ENCODE results near the gene KRTAP26-1.

KRTAP26-1 gene

GRCh38 chr21:30320215-30320614 lies at the start of gene KRTAP26-1:
KRTAP26-1 (minus strand) TSS chr21:30320315; CDS start chr21:30320035, 280 bp downstream.
- no peak for DNase-seq

GRCh38 chr21:30355906-30356305 lies 35.8 kb upstream of the KRTAP26-1 start:
- DNase-seq = no peak

- no peak for DNase-seq
Observed at GRCh38 chr21:30354308-30355005, 34.3 kb upstream of the KRTAP26-1 start.

GRCh38 chr21:30351534-30351933 lies 31.4 kb upstream of the KRTAP26-1 start:
- no peak for DNase-seq

GRCh38 chr21:30349572-30349971 lies 29.5 kb upstream of the KRTAP26-1 start:
- no peak for DNase-seq

- DNase-seq = no peak
Observed at GRCh38 chr21:30348506-30348905, 28.4 kb upstream of the KRTAP26-1 start, which contains the start of gene KRTAP23-1. KRTAP23-1 (minus strand) TSS chr21:30348606; CDS start chr21:30348606, 0 bp downstream.

- no peak for DNase-seq
Observed at GRCh38 chr21:30345014-30345413, 24.9 kb upstream of the KRTAP26-1 start.

GRCh38 chr21:30340714-30341573 lies 20.8 kb upstream of the KRTAP26-1 start:
- no peak for DNase-seq

GRCh38 chr21:30338717-30339116 lies 18.6 kb upstream of the KRTAP26-1 start:
- no peak for DNase-seq

GRCh38 chr21:30337772-30338171 lies 17.7 kb upstream of the KRTAP26-1 start:
- DNase-seq = no peak

- no peak for DNase-seq
Observed at GRCh38 chr21:30337276-30337744, 17.2 kb upstream of the KRTAP26-1 start, which contains the start of gene KRTAP27-1. KRTAP27-1 (minus strand) TSS chr21:30337694; CDS start chr21:30337668, 26 bp downstream.

- no peak for DNase-seq
Observed at GRCh38 chr21:30336596-30336995, 16.5 kb upstream of the KRTAP26-1 start.

- DNase-seq = no peak
Observed at GRCh38 chr21:30333736-30334135, 13.6 kb upstream of the KRTAP26-1 start.

GRCh38 chr21:30332681-30333080 lies 12.6 kb upstream of the KRTAP26-1 start:
- DNase-seq = no peak

GRCh38 chr21:30329203-30329875 lies 9.2 kb upstream of the KRTAP26-1 start:
- no peak for DNase-seq

GRCh38 chr21:30326390-30326789 lies 6.3 kb upstream of the KRTAP26-1 start:
- DNase-seq = no peak

GRCh38 chr21:30315701-30316100 lies 4.4 kb downstream of the KRTAP26-1 start:
- no peak for DNase-seq

GRCh38 chr21:30306884-30307283 lies 13.2 kb downstream of the KRTAP26-1 start:
- DNase-seq = no peak

GRCh38 chr21:30305136-30305535 lies 15.0 kb downstream of the KRTAP26-1 start:
- DNase-seq = no peak

GRCh38 chr21:30289215-30289614 lies 30.9 kb downstream of the KRTAP26-1 start, which contains the start of gene KRTAP25-1:
KRTAP25-1 (minus strand) TSS chr21:30289514; CDS start chr21:30289490, 24 bp downstream.
- no peak for DNase-seq

- no peak for DNase-seq
Observed at GRCh38 chr21:30282850-30283249, 37.3 kb downstream of the KRTAP26-1 start, which contains the start of gene KRTAP24-1. KRTAP24-1 (minus strand) TSS chr21:30282950; CDS start chr21:30282932, 18 bp downstream.

- no peak for DNase-seq
Observed at GRCh38 chr21:30271611-30272010, 48.5 kb downstream of the KRTAP26-1 start.

GRCh38 chr21:30271156-30271555 lies 49.0 kb downstream of the KRTAP26-1 start:
- DNase-seq = peak; percentile 46
